CD4-positive, alpha-beta memory T cell (primary cell): ENCODE results near the gene SAAL1. TPM values are rescaled to one million over a fixed set of nuclear protein-coding genes. Genes with fewer than 3 reads are reported as not detected.
"Not testable (repeated sequence)": the region's sequence is repeated elsewhere in the genome, so short reads cannot be mapped to it uniquely, and the experiment has no call there.

Experiments used
- CTCF ChIA-PET: fragments of 350-600 bp; sonication (Branson Sonifier 250); formaldehyde crosslinking; loops from one replicate; lab custom pipeline; 2021; ENCODE audit warnings: inconsistent platforms; ENCODE audit not compliant: partially characterized antibody; lab: Charles Lee
- POLR2A ChIA-PET: fragments of 350-600 bp; sonication (Branson Sonifier 250); formaldehyde crosslinking; loops from one replicate; lab custom pipeline; 2021; ENCODE audit not compliant: partially characterized antibody; lab: Charles Lee
- DNase-seq, 5 donors: peaks; one replicate each; pipeline versions ENCODE4 v3.0.0 to v3.0.0-alpha.2; 2020 to 2022; ENCODE audit warnings: mixed read lengths in 1 of 5
- H3K27ac ChIP-seq: one replicate; pipeline ENCODE4 v1.7.0; 2013; ENCODE audit warnings: low read depth, low read length
- H3K27me3 ChIP-seq: 2 replicates; pipeline ENCODE4 v1.7.0; 2013; ENCODE audit warnings: mild to moderate bottlenecking, low read length, moderate library complexity; ENCODE audit not compliant: insufficient read depth
- H3K36me3 ChIP-seq: 2 replicates; pipeline ENCODE4 v1.7.0; 2013; ENCODE audit warnings: mild to moderate bottlenecking, low read length, moderate library complexity; ENCODE audit not compliant: insufficient read depth
- H3K4me1 ChIP-seq: 2 replicates; pipeline ENCODE4 v1.7.0; 2013; ENCODE audit warnings: mild to moderate bottlenecking, low read length, moderate library complexity; ENCODE audit not compliant: insufficient read depth
- H3K4me3 ChIP-seq, 2 donors: one replicate each; pipeline ENCODE4 v1.7.0; 2013; ENCODE audit warnings: low read length in 2 of 2, mild to moderate bottlenecking in 1 of 2
- H3K9me3 ChIP-seq, 2 donors: one replicate each; pipeline ENCODE4 v1.7.0; 2013; ENCODE audit warnings: low read length in 2 of 2, control low read depth in 1 of 2; ENCODE audit not compliant: control insufficient read depth in 1 of 2
- H3K27ac Mint-ChIP-seq, 7 donors: one replicate each; pipeline ENCODE4 v1.8.0; 2020 to 2021; ENCODE audit warnings: mixed read lengths in 7 of 7, mild to moderate bottlenecking in 6 of 7, inconsistent platforms in 3 of 7, moderate library complexity in 3 of 7
- H3K27me3 Mint-ChIP-seq, 2 donors: one replicate each; pipeline ENCODE4 v1.8.0; 2020 to 2021; ENCODE audit warnings: mixed read lengths in 2 of 2
- H3K36me3 Mint-ChIP-seq, 2 donors: one replicate each; pipeline ENCODE4 v1.8.0; 2020 to 2021; ENCODE audit warnings: mixed read lengths in 2 of 2, inconsistent platforms in 1 of 2, mild to moderate bottlenecking in 1 of 2
- H3K4me1 Mint-ChIP-seq, 4 donors: one replicate each; pipeline ENCODE4 v1.8.0; 2020 to 2021; ENCODE audit warnings: mixed read lengths in 4 of 4, mild to moderate bottlenecking in 1 of 4
- H3K4me3 Mint-ChIP-seq, 8 donors: one replicate each; pipeline ENCODE4 v1.8.0; 2020 to 2021; ENCODE audit warnings: mixed read lengths in 8 of 8, mild to moderate bottlenecking in 7 of 8, moderate library complexity in 6 of 8, inconsistent platforms in 3 of 8
- H3K9me3 Mint-ChIP-seq, 8 donors: one replicate each; pipeline ENCODE4 v1.8.0; 2020 to 2021; ENCODE audit warnings: mixed read lengths in 8 of 8, mild to moderate bottlenecking in 5 of 8, inconsistent platforms in 3 of 8, moderate library complexity in 1 of 8
- intact Hi-C: fragments of 100-400 bp; cut with micrococcal nuclease; formaldehyde crosslinking; loops from one replicate; pipeline ENCODE4 v1.15.1; 2023
- polyA plus RNA-seq, 2 donors: library from polyadenylated mRNA; unstranded; fragments of 300-500 nt; fragmentation: Illumina TruSeq; gene quantifications; one replicate each; pipeline ENCODE4 v1.2.3, GENCODE V29; 2021
- total RNA-seq, 2 experiments: library from RNA; stranded (reverse); gene quantifications; one replicate each; pipeline ENCODE4 v1.2.3, GENCODE V29; 2021

SAAL1 gene
- total and polyA plus RNA-seq, 4 experiments from 2014 or later: 12.5 to 21.2 (median 17.8) TPM

GRCh38 chr11:18135308-18135707 lies 29.4 kb upstream of the SAAL1 start:
- no peak overlapping the region for H3K27ac Mint-ChIP-seq
- Histone ChIP-seq H3K9me3 (no peaks in the 10 kb centered on the region), H3K36me3 (no peaks in the 10 kb centered on the region), H3K4me3 (no peak overlapping the region), H3K4me1 (no peaks in the 10 kb centered on the region), H3K27ac (no peak overlapping the region), H3K27me3 (no peaks in the 10 kb centered on the region)
- H3K36me3 Mint-ChIP-seq: no peaks in the 10 kb centered on the region
- ChIA-PET POLR2A (no interaction called here), CTCF (no interaction called here)
- no peak for DNase-seq
- intact Hi-C loops: no loop called here
- no peaks in the 10 kb centered on the region for H3K4me1 Mint-ChIP-seq
- H3K4me3 Mint-ChIP-seq: no peak overlapping the region
- H3K9me3 Mint-ChIP-seq: no peaks in the 10 kb centered on the region
- H3K27me3 Mint-ChIP-seq: peaks cover 22 to 26% of the 10 kb centered on the region in 2 donors

DNA sequence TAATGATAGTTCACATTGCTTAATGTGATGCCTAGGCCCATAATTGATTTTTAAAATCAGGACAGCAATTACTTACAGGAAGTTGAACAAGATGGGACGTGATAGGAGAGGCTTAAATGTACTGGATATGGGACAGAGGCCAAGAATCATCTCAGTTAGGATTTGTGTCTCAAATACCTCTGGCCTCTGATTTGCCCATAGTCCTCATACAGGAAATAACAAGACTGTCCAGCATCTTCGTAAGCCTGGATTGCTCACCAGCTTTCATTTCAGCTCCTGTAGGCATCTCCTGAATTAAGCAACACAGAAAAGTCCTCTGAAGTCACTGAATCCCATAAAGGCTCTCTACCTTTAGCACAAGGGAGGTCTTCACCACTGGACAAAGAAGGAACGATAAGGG lies 26.5 kb upstream of the SAAL1 start, which contains the start of gene MRGPRX3:
Gene MRGPRX3 (plus strand): TSS at position 231 of the 400 bp plus-strand sequence. CDS start 4,632 bp downstream, outside the sequence.
- H3K27me3 Mint-ChIP-seq: peaks cover 26 to 36% of the 10 kb centered on the region in 2 donors
- DNase-seq: no peak
- H3K4me3 Mint-ChIP-seq: no peak within 1 kb of the TSS
- intact Hi-C loops: no loop called here
- no peak within 1 kb of the TSS for H3K27ac Mint-ChIP-seq
- Histone ChIP-seq H3K27ac (no peak within 1 kb of the TSS), H3K4me1 (no peaks in the 10 kb centered on the region), H3K4me3 (no peak within 1 kb of the TSS), H3K36me3 (no peaks in the 10 kb centered on the region), H3K9me3 (no peaks in the 10 kb centered on the region), H3K27me3 (peaks cover 11% of the 10 kb centered on the region)
- CTCF ChIA-PET: no interaction called here
- H3K9me3 Mint-ChIP-seq: peaks cover 0 to 3% (median 0%) of the 10 kb centered on the region in 8 donors
- POLR2A ChIA-PET: no interaction called here
- no peaks in the 10 kb centered on the region for H3K4me1 Mint-ChIP-seq
- H3K36me3 Mint-ChIP-seq: no peaks in the 10 kb centered on the region

DNA sequence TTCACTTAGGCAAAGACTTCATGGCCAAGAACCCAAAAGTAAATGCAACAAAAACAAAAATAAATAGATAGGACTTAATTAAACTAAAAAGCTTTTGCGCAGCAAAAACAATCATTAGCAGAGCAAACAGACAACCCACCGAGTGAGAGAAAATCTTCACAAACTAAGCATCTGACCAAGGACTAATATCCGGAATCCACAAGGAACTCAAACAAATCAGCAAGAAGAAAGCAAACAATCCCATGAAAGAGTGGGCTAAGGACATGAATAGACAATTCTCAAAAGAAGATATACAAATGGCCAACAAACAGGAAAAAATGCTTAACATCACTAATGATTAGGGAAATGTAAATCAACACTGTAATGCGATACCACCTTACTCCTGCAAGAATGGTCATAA lies 25.2 kb upstream of the SAAL1 start:
- CTCF ChIA-PET, intact Hi-C loops, POLR2A ChIA-PET, H3K27ac ChIP-seq, H3K4me3 ChIP-seq, H3K9me3 ChIP-seq, H3K27ac Mint-ChIP-seq, DNase-seq, H3K4me3 Mint-ChIP-seq, H3K4me1 Mint-ChIP-seq, H3K36me3 ChIP-seq, H3K9me3 Mint-ChIP-seq, H3K36me3 Mint-ChIP-seq, H3K4me1 ChIP-seq: not testable (repeated sequence)
- peaks cover 11% of the 10 kb centered on the region for H3K27me3 ChIP-seq
- H3K27me3 Mint-ChIP-seq: peaks cover 28 to 37% of the 10 kb centered on the region in 2 donors

- POLR2A ChIA-PET, H3K9me3 Mint-ChIP-seq, H3K4me1 ChIP-seq, H3K4me3 Mint-ChIP-seq, H3K4me3 ChIP-seq, H3K36me3 Mint-ChIP-seq, H3K27ac Mint-ChIP-seq, H3K9me3 ChIP-seq, DNase-seq, H3K4me1 Mint-ChIP-seq, H3K36me3 ChIP-seq, H3K27ac ChIP-seq, H3K27me3 ChIP-seq, CTCF ChIA-PET, intact Hi-C loops: not testable (repeated sequence)
- peaks cover 3 to 18% of the 10 kb centered on the region in 2 donors for H3K27me3 Mint-ChIP-seq
Measured at GRCh38 chr11:18121331-18121828, 15.5 kb upstream of the SAAL1 start.

GRCh38 chr11:18115360-18116127 lies 9.7 kb upstream of the SAAL1 start:
- Histone ChIP-seq H3K9me3 (no peaks in the 10 kb centered on the region), H3K4me3 (no peak overlapping the region), H3K36me3 (no peaks in the 10 kb centered on the region), H3K4me1 (no peaks in the 10 kb centered on the region), H3K27me3 (no peaks in the 10 kb centered on the region), H3K27ac (no peak overlapping the region)
- intact Hi-C loops: loop anchor here (1.0 kb wide), 2 partner anchors 617 to 687 kb away; no protein-coding TSS in a partner anchor
- no peaks in the 10 kb centered on the region for H3K9me3 Mint-ChIP-seq
- POLR2A ChIA-PET: interaction anchor here (1.1 kb wide), 1 partner anchor 9 kb away, joined by 4 read pairs; the partner anchor contains the start of gene SAAL1
- peak overlapping the region in 2 of 7 donors; percentile 10 to 70 for H3K27ac Mint-ChIP-seq
- CTCF ChIA-PET: interaction anchor here (0.6 to 4.7 kb wide), 38 partner anchors 10 to 685 kb away, joined by 3 to 55 read pairs (median 4); partner anchors contain the start of genes SAAL1 and SERGEF
- H3K27me3 Mint-ChIP-seq: peaks cover 10 to 23% of the 10 kb centered on the region in 2 donors
- H3K36me3 Mint-ChIP-seq: no peaks in the 10 kb centered on the region
- peaks cover 4 to 7% (median 5%) of the 10 kb centered on the region in 4 donors for H3K4me1 Mint-ChIP-seq
- DNase-seq: peak; percentile 60 to 67 (median 63)
- peak overlapping the region in 1 of 8 donors; percentile 7 for H3K4me3 Mint-ChIP-seq

DNA sequence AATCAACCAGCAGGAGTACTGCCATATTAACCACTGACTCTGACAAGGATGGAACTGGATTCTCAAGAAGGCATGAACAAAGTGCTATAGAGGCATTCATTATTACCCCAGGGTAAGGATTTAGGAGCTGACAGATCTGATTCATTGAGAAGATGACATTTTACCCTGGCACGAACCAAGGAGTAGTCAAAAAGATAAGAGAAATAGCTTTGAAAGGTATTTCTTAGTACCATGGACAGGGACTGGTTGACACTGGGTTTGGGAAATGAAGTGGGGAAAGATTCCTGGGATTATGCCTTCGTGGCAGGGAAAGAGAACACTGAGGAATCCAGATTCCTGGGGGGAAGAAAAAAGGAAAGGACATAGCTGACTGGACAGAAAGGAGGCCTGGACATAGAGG lies 5.1 kb upstream of the SAAL1 start:
- CTCF ChIA-PET: interaction anchor here (1.0 to 3.9 kb wide), 4 partner anchors 17 to 654 kb away, joined by 3 to 19 read pairs (median 3); no protein-coding TSS in a partner anchor
- H3K4me1 ChIP-seq: peaks cover 6% of the 10 kb centered on the region
- no peak overlapping the region for H3K4me3 ChIP-seq
- no peaks in the 10 kb centered on the region for H3K27me3 ChIP-seq
- no peaks in the 10 kb centered on the region for H3K9me3 ChIP-seq
- no peak overlapping the region for H3K4me3 Mint-ChIP-seq
- no peak overlapping the region for H3K27ac ChIP-seq
- H3K4me1 Mint-ChIP-seq: peaks cover 7 to 15% (median 10%) of the 10 kb centered on the region in 4 donors
- peaks cover 11 to 30% of the 10 kb centered on the region in 2 donors for H3K27me3 Mint-ChIP-seq
- H3K9me3 Mint-ChIP-seq: no peaks in the 10 kb centered on the region
- POLR2A ChIA-PET: no interaction called here
- H3K27ac Mint-ChIP-seq: peak overlapping the region in 1 of 7 donors; percentile 38
- H3K36me3 ChIP-seq: no peaks in the 10 kb centered on the region
- intact Hi-C loops: no loop called here
- DNase-seq: no peak
- no peaks in the 10 kb centered on the region for H3K36me3 Mint-ChIP-seq

GRCh38 chr11:18108254-18108653 lies 2.4 kb upstream of the SAAL1 start:
- Mint-ChIP-seq H3K27me3 (peaks cover 5 to 14% of the 10 kb centered on the region in 2 donors), H3K4me1 (peaks cover 13 to 33% (median 18%) of the 10 kb centered on the region in 4 donors), H3K9me3 (no peaks in the 10 kb centered on the region), H3K4me3 (peak overlapping the region in 1 of 8 donors; percentile 8), H3K27ac (no peak overlapping the region), H3K36me3 (peaks cover 0 to 8% of the 10 kb centered on the region in 2 donors)
- no peak overlapping the region for H3K4me3 ChIP-seq
- H3K27me3 ChIP-seq: no peaks in the 10 kb centered on the region
- POLR2A ChIA-PET: no interaction called here
- H3K27ac ChIP-seq: no peak overlapping the region
- intact Hi-C loops: loop anchor here (10.0 kb wide), 1 partner anchor 217 kb away; the partner anchor contains the start of genes GTF2H1 and HPS5
- no peaks in the 10 kb centered on the region for H3K9me3 ChIP-seq
- CTCF ChIA-PET: interaction anchor here (5.7 kb wide), 1 partner anchor 117 kb away, joined by 56 read pairs; no protein-coding TSS in a partner anchor
- H3K4me1 ChIP-seq: peaks cover 21% of the 10 kb centered on the region
- DNase-seq: no peak
- H3K36me3 ChIP-seq: no peaks in the 10 kb centered on the region
